ENCODE results near the gene TUBA1C. TPM values are rescaled to one million over a fixed set of nuclear protein-coding genes. Genes with fewer than 3 reads are reported as not detected.

The TUBA1C gene
- total and polyA plus RNA-seq, 9 of the 15 experiments (the other 6 are each of a cell fraction or from before 2014, with no cell fraction given), result 755 to 3,012 (median 914) TPM

DNA sequence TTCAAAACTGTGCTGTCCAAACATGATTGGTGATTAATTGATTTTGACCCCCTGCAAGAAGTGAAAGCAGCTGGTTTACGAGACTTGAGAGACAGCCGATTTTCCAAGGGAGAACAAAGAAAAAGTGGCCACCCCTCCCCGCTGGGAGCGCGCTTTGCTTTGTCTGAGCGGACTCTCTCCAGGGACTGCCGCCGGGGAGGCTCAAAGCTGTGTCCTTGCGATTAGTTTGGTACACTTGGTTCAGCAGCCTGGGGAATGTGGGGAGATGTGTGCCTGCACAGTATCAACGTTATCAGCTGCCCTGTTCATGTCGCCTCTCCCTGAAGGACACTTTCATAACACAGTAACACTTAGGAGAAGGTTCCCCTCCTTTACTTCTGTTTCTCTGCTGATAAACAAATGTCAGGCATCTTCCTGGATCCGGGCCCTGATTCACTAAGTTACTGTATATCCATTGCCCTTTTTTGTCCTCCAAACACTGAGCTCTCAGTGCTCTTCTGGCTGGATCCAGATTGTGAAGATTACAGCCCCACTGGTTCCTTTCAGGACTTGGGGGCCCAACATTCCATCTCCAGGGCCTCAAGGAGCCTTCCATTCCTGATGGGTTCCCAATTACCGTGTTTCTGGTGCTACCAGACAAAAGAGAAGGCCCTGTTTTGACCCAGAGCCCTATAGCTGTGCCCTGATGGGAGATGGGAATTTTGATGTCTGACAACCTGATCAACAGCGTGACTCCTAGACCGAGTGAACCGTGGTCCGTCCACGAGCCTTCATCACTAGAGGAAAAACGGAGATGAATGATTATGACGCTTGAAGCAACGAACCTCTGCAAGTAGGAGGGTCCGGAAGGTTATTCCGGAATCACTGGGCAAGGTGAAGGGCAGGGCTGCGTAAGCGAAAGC is 31.7 kb upstream of the TUBA1C start (continued):
- TF ChIP-seq ARID4B (CRISPR knock-in tag; IDR thresholded peaks at IDR 0.05), result no peak
- TF ChIP-seq E2F5 (CRISPR knock-in tag; IDR thresholded peaks at IDR 0.05), result no peak
- TF ChIP-seq PBX2 (CRISPR knock-in tag; IDR thresholded peaks at IDR 0.05; ENCODE audit: low read depth), result no peak
- peak; percentile 68 for TF ChIP-seq PBX2 (tag; conservative IDR thresholded peaks at IDR 0.05; ENCODE audit: low read depth)
- TF ChIP-seq TAF9B (IDR thresholded peaks at IDR 0.05; ENCODE audit: partially characterized antibody), result peak; percentile 55
- no peak for TF ChIP-seq MAFG (tag; conservative IDR thresholded peaks at IDR 0.05)
- no peak for TF ChIP-seq RBM22 (IDR thresholded peaks at IDR 0.05; ENCODE audit: low read depth, low read length, poor library complexity, severe bottlenecking)
- no peak; a peak in 1 of 4 replicates for TF ChIP-seq SRF (CRISPR knock-in tag; IDR thresholded peaks at IDR 0.05)
- TF ChIP-seq SMARCE1 (IDR thresholded peaks at IDR 0.05), result peak; percentile 96
- peak; percentile 55; the same call in 1 of the 2 replicates for TF ChIP-seq LCOR (CRISPR knock-in tag; IDR thresholded peaks at IDR 0.05)
- peak; percentile 71 for TF ChIP-seq BRD9 (IDR thresholded peaks at IDR 0.05; ENCODE audit: low read depth, partially characterized antibody)
- TF ChIP-seq XRCC3 (IDR thresholded peaks at IDR 0.05), result no peak
- no peak for TF ChIP-seq BRD4 (IDR thresholded peaks at IDR 0.05)
- no peak for TF ChIP-seq FOXJ3 (CRISPR knock-in tag; IDR thresholded peaks at IDR 0.05)
- TF ChIP-seq, protein P1, sequence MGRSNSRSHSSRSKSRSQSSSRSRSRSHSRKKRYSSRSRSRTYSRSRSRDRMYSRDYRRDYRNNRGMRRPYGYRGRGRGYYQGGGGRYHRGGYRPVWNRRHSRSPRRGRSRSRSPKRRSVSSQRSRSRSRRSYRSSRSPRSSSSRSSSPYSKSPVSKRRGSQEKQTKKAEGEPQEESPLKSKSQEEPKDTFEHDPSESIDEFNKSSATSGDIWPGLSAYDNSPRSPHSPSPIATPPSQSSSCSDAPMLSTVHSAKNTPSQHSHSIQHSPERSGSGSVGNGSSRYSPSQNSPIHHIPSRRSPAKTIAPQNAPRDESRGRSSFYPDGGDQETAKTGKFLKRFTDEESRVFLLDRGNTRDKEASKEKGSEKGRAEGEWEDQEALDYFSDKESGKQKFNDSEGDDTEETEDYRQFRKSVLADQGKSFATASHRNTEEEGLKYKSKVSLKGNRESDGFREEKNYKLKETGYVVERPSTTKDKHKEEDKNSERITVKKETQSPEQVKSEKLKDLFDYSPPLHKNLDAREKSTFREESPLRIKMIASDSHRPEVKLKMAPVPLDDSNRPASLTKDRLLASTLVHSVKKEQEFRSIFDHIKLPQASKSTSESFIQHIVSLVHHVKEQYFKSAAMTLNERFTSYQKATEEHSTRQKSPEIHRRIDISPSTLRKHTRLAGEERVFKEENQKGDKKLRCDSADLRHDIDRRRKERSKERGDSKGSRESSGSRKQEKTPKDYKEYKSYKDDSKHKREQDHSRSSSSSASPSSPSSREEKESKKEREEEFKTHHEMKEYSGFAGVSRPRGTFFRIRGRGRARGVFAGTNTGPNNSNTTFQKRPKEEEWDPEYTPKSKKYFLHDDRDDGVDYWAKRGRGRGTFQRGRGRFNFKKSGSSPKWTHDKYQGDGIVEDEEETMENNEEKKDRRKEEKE (IDR thresholded peaks at IDR 0.05; ENCODE audit: borderline replicate concordance in 1 of 2, control insufficient read depth in 1 of 2, low read depth in 2 of 2, low read length in 1 of 2), result peak in 1 of 2 experiments; percentile 64; a peak in 1 of 4 replicates

Measured in K562 (cell line).